ENCODE measurements around the gene CCDC180.

DNA sequence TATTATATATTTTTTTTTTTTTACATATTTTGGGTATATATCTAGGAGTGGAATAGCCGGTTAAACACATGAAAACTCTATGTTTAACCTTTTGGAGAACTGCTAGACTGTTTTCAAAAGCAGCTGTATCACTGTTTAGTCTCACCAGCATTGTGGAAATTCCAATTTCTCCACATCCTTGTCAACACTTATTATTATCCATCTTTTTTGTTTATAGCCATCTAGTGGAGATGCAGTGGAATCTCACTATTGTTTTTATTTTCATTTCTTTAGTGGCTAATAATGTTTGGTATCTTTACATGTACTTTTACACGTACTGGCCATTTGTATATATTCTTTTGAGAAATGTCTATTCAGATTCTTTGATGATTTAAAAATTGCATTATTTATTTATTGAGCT is 22.7 kb upstream of the CCDC180 start:
- TF ChIP-seq POLR2A (IDR thresholded peaks at IDR 0.05), result no peak
- TF ChIP-seq, protein P1, sequence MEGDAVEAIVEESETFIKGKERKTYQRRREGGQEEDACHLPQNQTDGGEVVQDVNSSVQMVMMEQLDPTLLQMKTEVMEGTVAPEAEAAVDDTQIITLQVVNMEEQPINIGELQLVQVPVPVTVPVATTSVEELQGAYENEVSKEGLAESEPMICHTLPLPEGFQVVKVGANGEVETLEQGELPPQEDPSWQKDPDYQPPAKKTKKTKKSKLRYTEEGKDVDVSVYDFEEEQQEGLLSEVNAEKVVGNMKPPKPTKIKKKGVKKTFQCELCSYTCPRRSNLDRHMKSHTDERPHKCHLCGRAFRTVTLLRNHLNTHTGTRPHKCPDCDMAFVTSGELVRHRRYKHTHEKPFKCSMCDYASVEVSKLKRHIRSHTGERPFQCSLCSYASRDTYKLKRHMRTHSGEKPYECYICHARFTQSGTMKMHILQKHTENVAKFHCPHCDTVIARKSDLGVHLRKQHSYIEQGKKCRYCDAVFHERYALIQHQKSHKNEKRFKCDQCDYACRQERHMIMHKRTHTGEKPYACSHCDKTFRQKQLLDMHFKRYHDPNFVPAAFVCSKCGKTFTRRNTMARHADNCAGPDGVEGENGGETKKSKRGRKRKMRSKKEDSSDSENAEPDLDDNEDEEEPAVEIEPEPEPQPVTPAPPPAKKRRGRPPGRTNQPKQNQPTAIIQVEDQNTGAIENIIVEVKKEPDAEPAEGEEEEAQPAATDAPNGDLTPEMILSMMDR (IDR thresholded peaks at IDR 0.05), result no peak
